A673 (cell line): ENCODE results near the gene POLR1H. TPM values are rescaled to one million over a fixed set of nuclear protein-coding genes. Genes with fewer than 3 reads are reported as not detected.

Experiments used
- BruUV-seq: library from RNA; stranded (reverse); fragments of 400-500 nt; replicated peaks from 2 replicates; lab custom pipeline; 2021; lab: Mats Ljungman, UMichigan
- CTCF ChIA-PET: fragments of 300-600 bp; sonication (Branson Sonifier 250); formaldehyde crosslinking; loops from one replicate; lab custom pipeline; 2022; ENCODE audit warnings: antibody characterized with exemption; lab: Charles Lee
- POLR2A ChIA-PET: fragments of 300-600 bp; sonication (Branson Sonifier 250); formaldehyde crosslinking; loops from one replicate; lab custom pipeline; 2022; ENCODE audit warnings: antibody characterized with exemption; ENCODE audit not compliant: low non-redundant PET; lab: Charles Lee
- DNase-seq: peaks from one replicate; pipeline ENCODE4 v3.0.0-alpha.2; 2015; ENCODE audit warnings: low spot score
- H3K27ac ChIP-seq: fragments of 200-600 bp; sonication (generic); 2 replicates; pipeline ENCODE4 v1.5.1; 2016; ENCODE audit warnings: mixed run types, low read depth, mild to moderate bottlenecking, mixed read lengths, antibody characterized with exemption, low read length; ENCODE audit not compliant: poor library complexity, severe bottlenecking
- H3K27me3 ChIP-seq: fragments of 200-600 bp; sonication (generic); replicated peaks from 2 replicates; pipeline ENCODE4 v1.6.1; 2017; ENCODE audit warnings: mixed run types, low read depth, mild to moderate bottlenecking, mixed read lengths, antibody characterized with exemption, low read length; ENCODE audit not compliant: insufficient read depth, poor library complexity
- H3K36me3 ChIP-seq: fragments of 200-600 bp; sonication (generic); 2 replicates; pipeline ENCODE4 v1.6.1; 2016; ENCODE audit warnings: mixed run types, mild to moderate bottlenecking, mixed read lengths, antibody characterized with exemption, low read length; ENCODE audit not compliant: insufficient read depth, poor library complexity, severe bottlenecking
- H3K4me1 ChIP-seq: fragments of 200-600 bp; sonication (generic); 2 replicates; pipeline ENCODE4 v1.6.1; 2017; ENCODE audit warnings: mixed run types, mild to moderate bottlenecking, mixed read lengths, antibody characterized with exemption, low read length; ENCODE audit not compliant: insufficient read depth, poor library complexity, severe bottlenecking
- H3K4me3 ChIP-seq: fragments of 200-600 bp; sonication (generic); 2 replicates; pipeline ENCODE4 v1.5.1; 2016; ENCODE audit warnings: low read depth, mixed run types, mild to moderate bottlenecking, mixed read lengths, low read length; ENCODE audit not compliant: poor library complexity, severe bottlenecking
- H3K9me3 ChIP-seq: fragments of 200-600 bp; sonication (generic); 2 replicates; pipeline ENCODE4 v1.6.1; 2016; ENCODE audit warnings: mixed run types, low read depth, mild to moderate bottlenecking, mixed read lengths, antibody characterized with exemption, low read length; ENCODE audit not compliant: poor library complexity, severe bottlenecking
- CTCF ChIP-seq: fragments of 300-800, 200-600 bp; sonication (generic); conservative IDR thresholded peaks from 2 replicates; pipeline ENCODE4 v1.5.1; 2017; ENCODE audit warnings: low read depth, mild to moderate bottlenecking, antibody characterized with exemption, low read length, moderate library complexity, mixed read lengths
- EZH2 ChIP-seq: fragments of 200-600 bp; sonication (generic); IDR thresholded peaks from 2 replicates; pipeline ENCODE4 v1.6.1; 2017; ENCODE audit warnings: borderline replicate concordance, low read depth, mild to moderate bottlenecking, mixed read lengths, antibody characterized with exemption, low read length; ENCODE audit not compliant: poor library complexity, severe bottlenecking
- intact Hi-C: fragments of 100-400 bp; cut with micrococcal nuclease; formaldehyde crosslinking; loops from one replicate; pipeline ENCODE4 v1.10.0; 2022; ENCODE audit not compliant: unreplicated experiment
- total RNA-seq: library from RNA; stranded (reverse); gene quantifications from 2 replicates; pipeline ENCODE4 v1.2.3, GENCODE V29; 2021

POLR1H gene
- total RNA-seq, 1 experiment from 2014 or later = 30.9 TPM

GRCh38 chr6:30100154-30100553 is 39.1 kb downstream of the POLR1H start:
- H3K9me3 ChIP-seq = no peaks in the 10 kb centered on the region
- CTCF ChIA-PET = no interaction called here
- no peak overlapping the region for H3K27ac ChIP-seq
- peaks cover 61% of the 10 kb centered on the region for H3K27me3 ChIP-seq
- no peak overlapping the region for H3K4me3 ChIP-seq
- H3K4me1 ChIP-seq = peaks cover 18% of the 10 kb centered on the region
- TF ChIP-seq EZH2 = no peak
- no peak for TF ChIP-seq CTCF
- no peak for DNase-seq
- H3K36me3 ChIP-seq = no peaks in the 10 kb centered on the region
- POLR2A ChIA-PET = no interaction called here
- intact Hi-C loops = loop anchor here (5.0 to 10.0 kb wide), 2 partner anchors 33 to 295 kb away; partner anchors contain the start of gene PPP1R11
- no TSS peak for BruUV-seq

GRCh38 chr6:30100585-30101443 is 39.7 kb downstream of the POLR1H start:
- Histone ChIP-seq H3K4me1 (peaks cover 18% of the 10 kb centered on the region), H3K36me3 (no peaks in the 10 kb centered on the region), H3K27ac (no peak overlapping the region), H3K4me3 (peak overlapping the region; percentile 48), H3K27me3 (peaks cover 54% of the 10 kb centered on the region), H3K9me3 (no peaks in the 10 kb centered on the region)
- intact Hi-C loops = loop anchor here (5.0 to 10.0 kb wide), 2 partner anchors 34 to 294 kb away; partner anchors contain the start of gene PPP1R11
- BruUV-seq = no TSS peak
- TF ChIP-seq CTCF (no peak), EZH2 (peak; percentile 67)
- CTCF ChIA-PET = no interaction called here
- DNase-seq = no peak
- POLR2A ChIA-PET = no interaction called here

- DNase-seq = peak; percentile 89
- intact Hi-C loops = loop anchor here (5.0 to 10.0 kb wide), 2 partner anchors 34 to 293 kb away; partner anchors contain the start of gene PPP1R11
- H3K4me3 ChIP-seq = peak overlapping the region; percentile 48
- no peaks in the 10 kb centered on the region for H3K9me3 ChIP-seq
- peak overlapping the region; percentile 29 for H3K27ac ChIP-seq
- POLR2A ChIA-PET = interaction anchor here (0.6 kb wide), 1 partner anchor 8 kb away, joined by 3 read pairs; no protein-coding TSS in a partner anchor
- TF ChIP-seq EZH2 (no peak), CTCF (peak; percentile 32; the same call in 1 of the 2 replicates)
- H3K27me3 ChIP-seq = peaks cover 51% of the 10 kb centered on the region
- no TSS peak for BruUV-seq
- H3K36me3 ChIP-seq = no peaks in the 10 kb centered on the region
- H3K4me1 ChIP-seq = peaks cover 18% of the 10 kb centered on the region
- CTCF ChIA-PET = interaction anchor here (1.0 kb wide), 1 partner anchor 30 kb away, joined by 8 read pairs; no protein-coding TSS in a partner anchor
Observed at GRCh38 chr6:30101444-30102413, 40.7 kb downstream of the POLR1H start.
